Urothelium cell line (cell line): ENCODE data around the gene SMIM13.
"Not testable (repeated sequence)": the region's sequence is repeated elsewhere in the genome, so short reads cannot be mapped to it uniquely, and the experiment has no call there.

Experiments used
- DNase-seq: peaks from one replicate; pipeline ENCODE4 v3.0.0; 2011; ENCODE audit warnings: low spot score, mixed read lengths
- FAIRE-seq: peaks from 2 replicates; lab custom pipeline; 2011; peaks lifted over from hg19 to GRCh38; lab: Jason Lieb, UNC

The SMIM13 gene

DNA sequence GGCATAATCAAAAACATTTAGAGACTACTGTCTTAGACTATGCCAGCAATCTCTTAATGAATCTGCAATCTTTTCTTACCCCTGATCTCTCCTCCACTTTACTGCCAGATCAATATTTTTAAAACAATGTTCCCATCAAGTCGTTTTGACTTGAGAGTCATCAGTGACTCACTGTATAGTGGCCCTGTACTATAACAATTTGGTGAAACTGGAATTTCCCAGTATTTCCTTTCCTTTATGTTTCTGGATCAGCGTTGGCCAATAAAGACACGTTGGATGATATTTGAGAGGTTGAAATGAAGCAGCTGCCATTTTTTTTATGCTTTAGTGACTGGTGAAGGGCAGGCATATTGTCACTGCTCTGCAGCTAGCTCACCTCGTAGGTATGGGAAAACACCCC, 10.1 kb upstream of the SMIM13 start:
- no peak for FAIRE-seq
- DNase-seq: no peak

DNA sequence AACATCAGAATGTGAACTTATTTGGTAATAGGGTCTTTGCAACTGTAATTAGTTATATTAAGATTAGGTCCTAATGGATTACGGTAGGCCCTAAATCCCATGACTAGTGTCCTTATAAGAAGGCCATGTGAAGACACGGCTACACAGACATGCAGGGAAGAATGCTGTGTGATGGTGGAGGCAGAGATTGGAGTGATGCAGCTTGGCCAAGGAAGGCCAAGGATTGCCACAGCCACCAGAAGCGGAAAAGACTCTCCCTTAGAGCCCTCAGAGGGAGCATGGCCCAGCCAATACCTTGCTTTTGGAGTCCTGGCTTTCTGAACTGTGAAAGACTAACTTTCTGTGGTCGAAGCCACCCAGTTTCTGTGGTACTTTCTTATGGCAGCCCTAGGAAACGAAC, 9.7 kb upstream of the SMIM13 start:
- DNase-seq (no peak), FAIRE-seq (no peak)

DNA sequence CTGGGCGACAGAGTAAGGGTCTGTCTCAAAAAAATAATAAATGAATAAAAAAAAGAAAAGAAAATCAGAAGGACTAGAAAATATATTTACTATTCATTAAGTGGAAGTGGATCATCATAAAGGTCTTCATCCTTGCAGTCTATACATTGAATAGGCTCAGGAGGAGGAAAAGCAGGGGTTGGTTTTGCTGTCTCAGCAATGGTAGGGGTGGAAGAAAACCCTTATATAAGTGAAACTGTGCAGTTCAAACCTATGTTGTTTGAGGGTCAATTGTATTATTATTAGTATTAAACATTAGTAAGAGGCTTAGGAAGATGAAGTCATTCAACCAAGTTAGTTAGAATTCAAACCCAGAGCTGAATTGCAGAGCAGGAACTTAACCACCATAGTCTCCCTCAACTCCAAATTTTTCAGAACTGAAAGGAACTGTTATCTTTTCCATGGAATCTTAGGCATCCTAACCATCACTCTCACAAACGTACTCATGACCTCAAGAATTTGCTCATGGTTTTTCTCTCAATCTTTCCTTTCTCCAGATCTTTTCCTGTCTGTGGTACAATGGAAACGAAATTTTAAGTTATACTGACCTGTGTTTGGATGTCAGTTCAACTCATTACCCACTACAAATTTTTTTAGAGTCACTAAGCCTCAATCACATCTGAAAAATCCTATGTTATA, 7.7 kb upstream of the SMIM13 start:
- DNase-seq (peak; percentile 20), FAIRE-seq (no peak)

DNA sequence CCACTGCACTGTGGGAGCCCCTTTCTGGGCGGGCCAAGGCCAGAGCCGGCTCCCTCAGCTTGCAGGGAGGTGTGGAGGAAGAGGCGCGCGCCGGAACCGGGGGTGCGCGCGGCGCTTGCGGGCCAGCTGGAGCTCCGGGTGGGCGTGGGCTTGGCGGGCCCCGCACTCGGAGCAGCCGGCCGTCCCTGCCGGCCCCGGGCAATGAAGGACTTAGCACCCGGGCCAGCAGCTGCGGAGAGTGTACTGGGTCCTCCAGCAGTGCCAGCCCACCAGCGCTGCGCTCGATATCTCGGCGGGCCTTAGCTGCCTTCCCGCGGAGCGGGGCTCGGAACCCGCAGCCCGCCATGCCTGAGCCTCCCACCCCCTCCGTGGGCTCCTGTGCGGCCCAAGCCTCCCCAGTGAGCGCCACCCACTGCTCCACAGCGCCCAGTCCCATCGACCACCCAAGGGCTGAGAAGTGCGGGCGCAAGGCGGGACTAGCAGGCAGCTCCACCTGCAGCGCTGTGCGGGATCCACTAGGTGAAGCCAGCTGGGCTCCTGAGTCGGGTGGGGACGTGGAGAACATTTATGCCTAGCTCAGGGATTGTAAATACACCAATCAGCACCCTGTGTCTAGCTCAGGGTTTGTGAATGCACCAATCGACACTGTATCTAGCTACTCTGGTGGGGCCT, 6.4 kb upstream of the SMIM13 start:
- DNase-seq, FAIRE-seq: not testable (repeated sequence)

DNA sequence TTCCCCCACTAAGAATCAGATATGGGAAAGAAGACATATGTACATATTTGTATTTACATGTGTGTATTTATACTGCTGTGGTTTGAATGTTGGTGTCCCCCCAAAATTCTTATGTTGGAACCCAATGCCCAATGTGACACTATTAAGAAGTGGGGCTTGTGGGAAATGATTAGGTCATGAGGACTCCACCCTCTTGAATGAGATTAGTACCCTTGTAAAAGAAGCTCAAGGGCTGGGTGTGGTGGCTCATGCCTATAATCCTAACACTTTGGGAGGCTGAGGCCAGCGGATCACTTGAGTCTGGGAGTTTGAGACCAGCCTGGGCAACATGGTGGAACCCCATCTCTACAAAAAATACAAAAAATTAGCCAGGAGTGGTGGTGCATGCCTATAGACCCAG, 3.9 kb upstream of the SMIM13 start:
- DNase-seq (no peak), FAIRE-seq (no peak)

DNA sequence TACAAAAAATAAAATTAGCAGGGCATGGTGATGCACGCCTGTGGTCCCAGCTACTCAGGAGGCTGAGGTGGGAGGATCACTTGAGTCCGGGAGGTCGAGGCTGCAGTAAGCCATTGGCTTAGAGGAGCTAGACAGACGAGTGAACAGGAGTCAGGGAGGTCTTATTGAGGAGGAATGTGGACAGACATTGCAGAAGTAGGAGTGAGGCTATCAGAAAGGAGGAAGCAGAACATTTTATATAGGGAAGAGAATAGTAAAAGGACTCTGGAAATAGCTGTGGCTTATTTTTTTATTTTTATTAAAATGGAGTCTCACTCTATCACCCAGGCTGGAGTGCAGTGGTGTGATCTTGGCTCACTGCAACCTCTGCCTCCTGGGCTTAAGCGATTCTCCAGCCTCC, 2.5 kb upstream of the SMIM13 start:
- FAIRE-seq, DNase-seq: not testable (repeated sequence)

DNA sequence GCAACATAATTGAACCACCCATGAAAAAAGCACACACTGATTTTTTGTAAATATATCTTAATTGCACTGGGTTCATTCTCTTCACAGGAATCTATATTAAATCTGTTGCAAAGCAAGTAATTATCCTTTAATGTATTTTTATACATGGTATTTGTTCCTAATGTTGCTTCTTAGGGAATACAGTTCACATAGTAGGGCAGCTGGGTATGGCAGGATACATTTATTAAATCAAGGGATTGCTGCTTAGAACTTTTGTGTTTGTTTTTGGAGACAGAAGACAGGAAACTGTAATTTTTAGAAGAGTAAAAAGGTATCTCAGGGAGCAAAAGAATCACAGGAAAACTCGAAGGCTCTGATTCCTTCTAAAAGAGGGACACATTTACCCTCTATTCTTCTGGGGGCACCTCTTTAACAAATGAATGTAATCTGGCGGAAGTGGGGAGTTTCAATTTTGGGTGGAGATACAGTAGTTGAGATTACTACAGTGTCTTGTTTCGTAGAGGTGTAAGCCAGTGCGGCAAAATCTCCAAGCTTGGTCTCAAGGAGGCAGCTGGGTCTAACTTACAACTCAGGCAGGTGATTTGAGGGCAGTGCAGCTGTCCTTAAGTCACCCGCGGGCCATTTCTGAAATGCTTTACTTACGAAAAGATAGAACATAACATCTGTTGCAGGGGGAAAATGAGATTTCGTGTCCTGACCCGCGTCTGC, 812 bp upstream of the SMIM13 start:
- FAIRE-seq (no peak), DNase-seq (no peak)

DNA sequence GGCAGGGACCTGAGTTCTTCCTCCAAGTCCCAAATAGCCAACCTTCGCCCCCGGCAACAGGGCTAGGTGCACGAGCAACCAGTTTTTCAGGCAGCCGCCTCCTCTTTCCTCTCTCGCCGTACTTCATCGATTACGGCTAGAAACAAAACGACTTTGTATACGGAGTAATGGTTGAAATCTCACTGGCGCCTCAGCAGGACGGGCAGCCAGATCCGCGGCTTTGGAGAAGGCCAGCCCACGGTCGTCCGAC, 333 bp upstream of the SMIM13 start:
- no peak for FAIRE-seq
- no peak for DNase-seq

DNA sequence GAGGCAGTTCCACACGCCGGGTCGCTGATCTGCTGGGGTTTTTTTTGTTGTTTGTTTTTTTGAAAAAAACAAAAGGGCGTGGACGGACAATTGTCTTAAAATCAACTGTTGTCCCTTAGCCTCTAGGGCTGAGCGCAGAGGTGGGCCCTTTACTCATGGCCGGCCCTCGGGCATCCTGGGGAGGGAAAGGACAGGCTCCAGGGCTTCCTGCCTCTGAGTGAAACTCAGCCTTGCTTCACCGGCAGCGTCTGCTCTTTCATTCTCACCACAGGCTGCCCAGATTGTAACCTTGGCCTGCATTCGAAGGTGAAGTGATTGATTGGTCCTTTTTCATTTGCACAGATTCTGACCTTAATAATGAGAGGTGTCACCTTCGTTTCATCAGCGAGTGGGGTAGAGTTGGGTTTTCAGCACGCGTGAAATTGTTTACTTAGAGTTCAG, 797 bp downstream of the SMIM13 start:
- DNase-seq: peak; percentile 47
- FAIRE-seq: no peak

DNA sequence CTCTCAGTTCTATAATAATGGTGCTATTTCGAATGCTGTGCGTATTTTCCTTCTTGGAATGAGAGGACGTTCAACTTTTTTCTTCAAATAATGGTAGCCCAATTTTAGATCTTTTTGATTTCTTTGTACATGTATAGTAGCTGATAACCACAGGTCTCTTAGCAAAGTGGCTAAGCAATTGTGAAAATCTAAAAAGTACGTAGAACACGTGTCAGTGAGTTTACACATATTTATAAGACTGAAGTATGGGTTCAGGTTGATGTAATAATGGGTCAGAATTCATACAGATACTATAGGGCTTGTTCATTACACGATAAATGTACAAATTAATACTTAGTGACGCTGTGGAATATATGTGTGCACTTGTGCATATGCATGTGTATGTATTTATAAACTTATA, 1.3 kb downstream of the SMIM13 start:
- FAIRE-seq (no peak), DNase-seq (no peak)

DNA sequence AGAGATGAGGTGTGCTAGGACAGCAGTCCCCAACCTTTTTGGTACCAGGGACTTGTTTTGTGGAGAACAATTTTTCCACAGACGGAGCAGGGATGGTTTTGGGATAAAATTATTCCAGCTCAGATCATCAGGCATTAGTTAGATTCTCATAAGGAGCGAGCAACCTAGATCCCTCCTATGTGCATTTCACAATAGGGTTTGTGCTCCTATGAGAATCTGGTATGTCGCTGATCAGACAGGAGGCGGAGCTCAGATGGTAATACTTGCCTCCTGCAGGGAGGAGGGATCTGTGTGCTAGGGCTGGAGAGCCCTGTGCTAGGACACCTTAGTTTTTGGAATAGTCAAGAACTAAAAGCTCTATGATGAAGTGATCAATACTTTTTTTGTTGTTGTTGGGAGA, 2.5 kb downstream of the SMIM13 start:
- DNase-seq (peak; percentile 15), FAIRE-seq (no peak)

DNA sequence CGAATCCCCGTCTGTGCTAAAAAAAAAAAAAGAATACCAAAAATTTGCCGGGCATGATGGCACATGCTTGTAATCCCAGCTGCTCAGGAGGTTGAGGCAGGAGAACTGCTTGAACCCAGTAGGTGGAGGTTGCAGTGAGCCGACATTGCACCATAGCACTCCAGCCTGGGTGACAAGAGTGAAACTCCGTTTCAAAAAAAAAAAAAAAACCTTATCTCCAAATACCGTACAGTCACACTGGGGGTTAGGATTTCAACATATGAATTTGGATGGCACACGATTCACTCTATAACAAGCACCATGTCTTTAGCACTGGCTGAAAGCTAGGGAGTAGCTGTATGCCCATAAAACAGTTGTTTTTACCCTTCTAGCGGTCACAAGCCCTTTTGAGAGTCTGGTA, 3.8 kb downstream of the SMIM13 start:
- no peak for FAIRE-seq

DNA sequence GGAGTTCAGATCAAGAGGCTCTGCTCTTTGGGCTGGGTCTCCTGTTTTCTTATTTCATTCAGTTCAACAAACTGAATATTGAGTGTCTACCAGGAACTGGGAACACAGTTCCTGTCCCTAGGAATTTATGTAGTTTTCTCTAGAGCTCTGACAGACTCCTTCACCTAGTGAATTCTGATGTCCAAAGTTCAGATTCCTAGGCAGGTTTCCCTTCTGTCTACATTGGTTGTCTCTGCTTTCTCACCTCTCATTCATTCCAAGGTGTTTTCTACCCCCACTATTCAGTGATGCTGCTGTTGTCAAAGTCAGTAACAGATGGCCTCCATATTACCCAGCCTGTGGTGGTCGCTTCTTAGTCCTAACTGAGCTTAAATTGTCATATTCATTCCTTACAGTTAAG, 4.4 kb downstream of the SMIM13 start:
- FAIRE-seq (no peak), DNase-seq (no peak)

More for the DNA sequence above, 3.8 kb downstream of the SMIM13 start:
- no peak for DNase-seq

DNA sequence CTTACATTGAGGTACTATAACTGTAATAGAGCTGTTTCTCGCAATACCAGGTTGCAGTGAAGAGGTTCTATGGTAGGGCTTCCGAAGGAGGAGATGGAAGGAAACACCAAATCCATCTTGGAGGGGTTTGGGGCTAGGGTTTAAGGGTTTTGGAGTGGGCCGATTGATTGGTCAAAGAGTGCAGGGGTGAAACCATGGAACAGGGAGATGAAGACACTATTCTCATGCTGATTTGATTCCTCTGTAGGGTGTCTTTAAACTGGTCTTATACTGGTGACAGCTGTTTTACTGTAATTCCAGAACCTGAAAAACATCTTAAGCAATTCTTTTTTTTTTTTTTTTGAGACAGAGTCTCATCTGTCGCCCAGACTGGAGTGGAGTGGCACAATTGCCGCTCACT, 7.8 kb downstream of the SMIM13 start:
- DNase-seq: no peak

DNA sequence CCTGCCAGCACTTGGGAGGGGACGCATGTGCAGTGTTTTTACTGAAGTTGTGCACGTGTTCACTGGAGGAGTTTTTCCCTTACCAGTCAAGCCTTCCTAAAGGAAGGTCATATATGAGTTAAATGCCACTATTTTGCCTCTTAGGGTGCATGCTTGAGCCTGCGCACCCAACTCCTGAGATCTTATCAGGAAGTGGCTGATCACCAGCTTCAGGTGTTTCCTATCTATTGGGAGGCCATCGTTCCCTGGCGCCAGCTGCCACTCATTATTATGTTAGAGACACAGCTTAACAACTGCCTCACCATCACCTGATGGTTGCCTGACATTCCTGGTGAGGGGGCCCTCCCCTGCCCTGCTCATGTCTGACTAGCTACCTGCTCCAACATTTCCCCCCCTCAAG, 9.4 kb downstream of the SMIM13 start:
- no peak for FAIRE-seq

More for the DNA sequence above, 7.8 kb downstream of the SMIM13 start:
- FAIRE-seq: no peak

DNA sequence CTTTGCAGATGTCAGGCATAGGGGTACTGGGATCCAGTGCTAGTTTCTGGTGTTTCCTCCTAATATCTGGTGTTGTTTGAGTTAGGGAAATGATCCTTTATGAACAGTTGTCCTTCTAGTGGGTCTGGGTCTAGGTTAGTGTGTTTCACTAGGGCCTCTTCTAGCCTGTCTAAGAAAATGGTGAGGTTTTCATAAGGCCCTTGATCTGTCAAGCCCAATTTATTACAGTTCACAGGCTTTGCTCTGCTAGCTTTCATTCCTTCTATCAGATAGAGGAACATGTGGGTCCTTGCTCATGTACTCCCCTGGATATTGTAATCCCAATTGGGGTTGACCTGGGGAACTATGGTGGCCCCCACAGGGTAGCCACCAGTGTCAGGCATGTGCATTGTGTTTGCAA, 15.1 kb downstream of the SMIM13 start:
- FAIRE-seq: no peak
- DNase-seq: no peak

More for the DNA sequence above, 9.4 kb downstream of the SMIM13 start:
- DNase-seq: no peak

DNA sequence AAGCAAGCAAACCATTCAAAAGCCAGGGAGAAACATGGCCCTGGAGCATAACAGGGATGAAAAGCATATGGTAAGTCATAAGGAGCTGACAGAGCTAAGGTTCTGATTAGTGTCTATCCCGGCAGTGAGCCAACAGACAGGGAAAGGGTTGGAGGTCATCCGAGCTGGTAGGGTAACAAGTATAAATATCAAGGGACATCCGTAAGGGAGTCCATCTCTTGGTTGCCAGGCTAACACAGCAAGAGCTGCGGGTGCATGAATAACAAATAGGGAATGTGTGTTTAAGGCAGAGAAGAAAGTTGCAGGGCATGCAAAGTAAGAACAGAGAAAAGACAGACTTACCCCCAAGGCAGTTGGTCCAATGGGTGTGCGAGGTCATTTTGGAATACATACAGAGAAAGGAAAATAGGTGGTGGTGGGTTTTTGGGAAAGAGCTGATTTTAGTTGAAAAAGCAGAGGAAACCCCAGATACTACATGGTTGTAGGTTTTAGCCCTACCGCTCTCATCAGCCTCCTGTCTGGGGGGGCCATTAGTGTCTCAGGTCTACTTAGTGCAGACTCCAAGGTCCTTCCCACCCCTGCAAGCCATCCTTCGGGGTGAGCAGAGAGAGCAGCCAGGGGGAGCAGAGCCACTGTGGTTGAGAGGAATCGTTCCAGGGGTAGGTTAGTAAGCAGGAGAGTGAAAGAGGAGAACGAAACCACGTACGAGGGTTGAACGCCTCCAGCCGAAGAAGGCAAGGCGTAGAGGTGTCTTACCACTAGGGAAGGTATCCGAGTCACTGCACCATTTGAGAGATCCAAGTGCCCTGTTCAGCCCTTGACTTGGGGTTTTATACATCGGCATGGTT, 17.5 kb downstream of the SMIM13 start, which contains the start of gene ERVFRD-1:
Gene ERVFRD-1 (minus strand): TSS at position 805 of the 848 bp plus-strand sequence. CDS start 6,415 bp downstream, outside the sequence.
- FAIRE-seq (no peak), DNase-seq (no peak)

DNA sequence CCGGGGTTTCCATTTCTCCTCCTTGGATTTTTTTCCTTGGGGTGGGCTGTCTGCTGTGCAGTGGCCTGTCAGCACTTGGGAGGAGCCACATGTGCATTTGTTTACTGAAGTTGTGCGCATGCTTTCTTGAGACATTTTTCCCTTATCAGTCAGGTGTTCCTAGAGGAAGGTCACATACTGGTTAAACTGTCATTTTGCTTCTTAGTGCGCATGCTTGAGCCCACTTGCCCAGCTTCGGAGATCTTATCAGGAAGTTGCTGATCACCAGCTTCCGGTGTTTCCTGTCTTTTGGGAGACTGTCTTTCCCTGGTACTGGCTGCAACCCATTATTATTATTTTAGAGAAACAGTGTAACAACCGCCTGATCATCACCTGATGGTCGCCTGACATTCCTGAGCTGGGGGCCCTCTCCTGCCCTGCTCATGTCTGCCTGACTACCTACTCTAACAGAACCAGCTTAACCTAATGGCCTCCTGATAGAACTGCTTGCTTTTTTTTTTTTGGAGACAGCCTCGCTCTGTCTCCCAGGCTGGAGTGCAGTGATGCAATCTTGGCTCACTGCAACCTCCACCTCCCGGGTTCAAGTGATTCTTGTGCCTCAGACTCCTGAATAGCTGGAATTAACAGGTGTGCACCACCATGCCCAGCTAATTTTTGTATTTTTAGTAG, 18.3 kb downstream of the SMIM13 start:
- no peak for DNase-seq
- FAIRE-seq: no peak

DNA sequence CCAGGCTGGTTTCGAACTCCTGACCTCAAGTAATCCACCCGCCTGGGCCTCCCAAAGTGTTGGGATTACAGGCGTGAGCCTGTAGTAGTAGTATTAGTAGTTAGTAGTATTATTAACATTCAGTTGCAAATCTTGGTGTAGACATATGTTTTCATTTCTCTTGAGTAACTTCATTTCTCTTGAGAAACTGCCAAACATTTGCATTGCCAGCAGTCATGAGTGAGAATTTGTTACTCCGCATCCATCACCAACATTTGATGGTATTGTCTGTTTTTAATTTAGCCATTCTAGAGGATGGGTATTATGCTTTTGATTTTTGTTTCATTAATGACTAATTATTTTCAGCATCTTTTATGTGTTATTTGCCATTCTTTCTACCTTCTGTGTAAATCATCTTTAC, 19.4 kb downstream of the SMIM13 start:
- DNase-seq: no peak
- no peak for FAIRE-seq

DNA sequence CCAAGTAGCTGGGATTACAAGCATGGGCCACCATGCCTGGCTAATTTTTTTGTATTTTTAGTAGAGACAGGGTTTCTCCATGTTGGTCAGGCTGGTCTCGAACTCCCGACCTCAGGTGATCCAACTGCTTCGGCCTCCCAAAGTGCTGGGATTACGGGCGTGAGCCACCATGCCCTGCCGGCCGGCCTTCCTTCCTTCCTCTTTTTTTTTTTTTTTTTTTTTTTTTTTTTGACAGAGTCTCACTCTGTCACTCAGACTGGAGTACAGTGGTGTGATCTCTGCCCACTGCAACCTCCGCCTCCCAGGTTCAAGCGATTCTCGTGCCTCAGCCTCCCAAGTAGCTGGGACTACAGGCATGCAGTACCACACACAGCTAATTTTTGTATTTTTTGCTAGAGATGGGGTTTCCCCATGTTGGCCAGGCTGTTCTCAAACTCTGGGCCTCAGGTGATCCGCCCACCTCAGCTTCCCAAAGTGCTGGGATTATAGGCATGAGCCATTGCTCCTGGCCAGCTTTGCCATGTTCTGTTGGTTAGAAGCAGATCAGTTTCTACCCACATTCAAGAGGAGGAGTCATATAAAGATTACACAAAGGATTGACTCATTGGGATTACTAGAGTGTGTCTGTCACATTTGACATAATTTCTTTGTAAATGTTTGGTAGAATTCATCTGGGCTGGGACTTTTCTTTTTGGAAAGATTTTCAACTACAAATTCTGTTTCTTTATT, 22.3 kb downstream of the SMIM13 start:
- not testable (repeated sequence) for FAIRE-seq, DNase-seq
